Hypothalamus (tissue), 51 donors: Measurements from ENCODE around the gene ADIPOR2.
A peak's percentile ranks its signal among the peaks of the same experiment; 100 is the strongest.

Experiments
- DNase-seq, 51 donors: peaks; one replicate each; lab custom pipeline; 2025; lab: John Stamatoyannopoulos, UW

ADIPOR2 gene

DNA sequence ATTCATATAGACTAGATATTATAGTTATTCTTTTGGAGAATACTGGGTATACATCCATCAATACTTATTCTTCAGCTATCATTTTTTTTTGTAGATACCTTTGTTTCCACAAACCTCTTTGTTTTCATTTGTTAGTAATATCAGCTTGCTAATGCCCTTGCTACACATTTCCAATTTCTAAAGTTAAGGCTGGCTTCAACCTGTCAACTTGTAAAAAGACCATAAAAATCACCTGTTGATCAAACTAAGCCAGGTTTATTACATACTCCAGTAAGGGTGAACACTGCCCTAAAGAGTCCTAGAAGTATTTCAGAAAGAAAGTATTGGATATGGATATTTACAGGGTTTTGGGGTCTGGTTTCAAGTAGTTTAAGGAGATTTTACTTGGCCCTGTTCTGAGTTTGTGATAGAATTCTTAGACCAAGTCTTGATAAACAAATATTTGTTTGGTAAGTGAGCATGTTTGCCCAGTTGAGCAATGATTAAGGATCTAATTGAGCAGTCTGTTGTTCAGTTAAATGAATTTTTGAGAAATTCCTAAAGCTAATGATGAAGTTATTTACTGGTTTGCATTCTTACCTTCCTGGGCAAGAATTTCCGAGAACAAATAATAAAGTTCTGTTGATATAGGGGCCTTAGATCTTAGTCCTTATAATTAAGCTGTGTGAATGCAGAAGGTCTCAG lies 76.7 kb downstream of the ADIPOR2 start:
- no peak for DNase-seq

DNA sequence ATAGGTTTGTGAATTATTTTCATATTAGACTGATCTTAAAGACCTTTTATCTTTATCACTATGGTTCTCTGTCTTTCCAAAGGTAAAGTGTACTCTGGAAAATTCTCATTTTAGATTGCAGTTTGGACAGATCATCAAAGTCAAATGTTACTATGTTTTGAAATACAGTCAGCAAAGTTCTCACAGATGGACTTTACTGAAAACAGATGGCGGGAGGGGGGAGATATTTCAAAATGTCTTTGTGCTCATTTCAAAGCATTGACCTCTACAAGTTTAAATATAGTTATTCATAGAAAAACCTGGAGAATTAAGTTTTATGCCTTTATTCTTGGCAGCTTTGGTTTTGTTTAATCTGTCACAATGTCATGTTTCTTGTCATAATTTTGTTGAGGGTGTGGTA lies 77.7 kb downstream of the ADIPOR2 start:
- DNase-seq, result no peak

DNA sequence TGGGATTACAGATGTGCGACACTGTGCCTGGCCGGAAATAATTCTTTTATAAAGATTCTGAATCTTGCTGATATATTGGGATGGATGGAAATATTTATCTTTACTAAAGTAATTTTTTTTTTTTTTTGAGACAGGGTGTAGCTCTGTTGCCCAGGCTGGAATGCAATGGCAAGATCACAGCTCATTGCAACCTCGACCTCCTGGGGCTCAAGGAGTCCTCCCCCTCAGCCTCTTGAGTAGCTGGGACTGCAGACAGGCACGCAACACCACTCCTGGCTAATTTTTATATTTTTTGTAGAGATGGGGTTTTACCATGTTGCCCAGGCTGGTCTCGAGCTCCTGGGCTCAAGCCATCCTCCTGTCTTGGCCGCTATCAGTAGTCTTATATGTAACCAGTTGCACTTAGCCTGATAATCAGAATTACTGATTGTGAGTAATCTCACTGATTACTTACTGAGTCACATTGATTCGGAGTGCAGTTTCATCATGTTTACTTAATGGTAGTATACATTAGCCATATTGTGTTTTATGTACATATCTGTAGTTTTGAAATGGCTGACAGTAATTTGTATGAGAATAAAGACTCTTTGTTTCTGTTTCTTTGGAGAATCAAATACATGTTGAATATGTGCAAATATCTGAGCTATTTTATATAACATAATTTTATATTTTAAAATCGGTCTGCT lies 79.1 kb downstream of the ADIPOR2 start:
- DNase-seq, result no peak

DNA sequence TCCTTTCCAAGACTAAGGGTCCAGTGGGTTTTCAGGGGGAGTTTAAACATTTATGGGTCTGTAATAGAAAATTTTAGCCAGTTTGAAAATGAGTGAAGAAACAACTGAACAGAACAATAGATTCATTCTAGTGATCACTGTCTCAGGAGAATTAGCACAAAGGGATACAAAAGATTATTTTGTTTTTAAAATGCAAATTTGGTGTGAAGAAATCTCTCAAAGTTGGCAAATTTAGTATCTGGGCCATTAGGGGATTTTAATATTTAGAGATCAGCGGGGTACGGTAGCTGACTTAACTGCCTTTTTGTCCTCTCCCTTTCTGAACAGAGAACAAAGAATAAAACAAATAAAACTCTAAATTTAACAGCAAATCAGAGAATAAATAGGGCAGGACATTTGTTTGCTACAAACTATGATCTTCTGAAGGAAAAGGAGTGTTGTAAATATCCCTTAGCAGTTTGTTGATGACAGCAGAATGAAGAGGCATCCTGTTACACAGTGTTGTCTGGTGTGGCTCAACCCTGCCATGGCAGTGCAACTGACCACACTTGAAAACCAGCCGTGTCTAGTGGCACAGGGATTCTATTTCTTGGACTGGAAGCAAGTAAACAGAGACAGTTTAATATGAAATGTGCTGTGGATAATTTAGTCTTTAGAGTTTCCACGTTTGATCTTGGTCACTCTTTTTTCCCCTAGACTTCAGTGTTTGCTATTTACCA lies 83.2 kb downstream of the ADIPOR2 start:
- peak in 10 of 51 donors; percentile 17 to 59 (median 32) for DNase-seq

- no peak for DNase-seq
These were observed 85.5 kb downstream of the ADIPOR2 start for GRCh38 chr12:1776170-1776921.

- no peak for DNase-seq
These were observed 86.9 kb downstream of the ADIPOR2 start for GRCh38 chr12:1777798-1778197.

DNA sequence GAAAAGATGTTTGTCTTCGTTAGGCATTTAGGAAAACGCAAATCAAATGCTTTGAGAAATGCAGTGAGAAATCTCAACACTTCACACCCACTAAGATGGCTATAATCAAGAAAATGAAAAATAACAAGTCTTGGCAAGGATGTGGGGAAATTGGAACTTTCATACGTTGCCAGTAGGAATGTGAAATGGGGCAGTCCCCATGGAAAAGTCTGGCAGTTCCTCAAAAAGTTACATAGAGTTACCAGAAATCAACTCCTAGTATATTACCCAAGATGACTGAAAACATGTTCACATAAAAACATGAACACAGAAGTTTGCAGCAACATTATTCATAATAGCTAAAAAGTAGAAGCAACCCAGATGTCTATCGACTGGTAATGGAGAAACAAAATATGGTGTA lies 88.0 kb downstream of the ADIPOR2 start:
- no peak for DNase-seq

DNA sequence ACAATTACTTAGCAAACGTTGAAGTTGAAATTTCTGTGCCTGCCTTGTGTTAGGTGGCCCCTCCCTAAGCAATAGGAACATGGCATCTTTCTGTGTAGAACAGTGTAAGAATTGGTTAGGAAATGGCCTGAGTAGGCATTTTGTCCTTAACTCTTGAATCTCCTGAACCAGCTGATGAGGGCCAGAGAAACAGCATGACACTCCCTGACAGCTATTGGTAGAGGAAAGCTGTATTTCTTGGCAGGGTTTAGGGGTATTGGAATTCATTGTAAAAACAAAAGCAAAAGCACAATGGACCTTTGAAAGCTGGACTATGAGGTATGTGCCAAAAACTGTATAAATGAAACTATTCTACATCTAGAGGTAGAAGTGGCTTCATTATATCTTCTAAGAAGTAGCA lies 88.9 kb downstream of the ADIPOR2 start:
- DNase-seq, result peak in 3 of 51 donors; percentile 51 to 66 (median 62)

GRCh38 chr12:1781772-1782171 lies 90.9 kb downstream of the ADIPOR2 start:
- no peak for DNase-seq

DNA sequence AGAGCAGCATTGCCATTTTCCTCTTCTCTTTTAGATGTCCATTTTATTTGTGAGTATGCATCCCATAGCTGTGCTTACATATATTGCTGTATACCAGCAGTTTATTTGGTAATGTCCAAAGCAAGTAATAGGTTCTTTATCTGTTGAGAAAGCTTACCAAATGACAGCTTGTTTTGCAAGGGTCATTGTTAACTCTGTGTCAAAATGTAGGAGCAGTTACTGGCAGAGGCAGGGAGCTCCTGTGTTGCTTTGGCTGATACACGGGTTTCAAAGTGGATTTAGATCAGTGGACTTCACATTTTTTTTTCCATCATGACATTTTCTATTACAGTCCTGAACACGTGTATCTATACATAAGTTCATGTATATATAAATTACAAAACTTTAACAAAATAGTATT lies 91.3 kb downstream of the ADIPOR2 start:
- DNase-seq, result no peak

DNA sequence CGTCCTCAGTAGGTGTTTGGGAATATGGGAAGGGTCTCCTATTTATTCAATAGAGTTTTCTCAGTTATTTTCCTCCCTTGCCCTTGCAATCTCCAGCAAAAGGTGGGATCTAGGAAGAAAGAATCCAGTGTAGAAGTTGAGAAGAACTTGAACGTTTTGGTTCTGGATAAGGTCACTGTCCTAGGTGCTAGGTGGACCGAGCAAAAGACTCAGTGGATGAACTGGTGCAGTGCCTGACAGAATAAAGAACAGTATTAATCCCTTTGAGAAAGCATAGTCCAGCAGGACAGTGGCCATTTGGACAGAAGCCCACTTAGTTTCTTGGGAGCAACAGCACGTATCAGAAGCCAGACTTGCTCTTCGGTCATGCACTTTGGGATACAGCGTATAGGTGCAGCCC lies 96.8 kb downstream of the ADIPOR2 start:
- no peak for DNase-seq

DNA sequence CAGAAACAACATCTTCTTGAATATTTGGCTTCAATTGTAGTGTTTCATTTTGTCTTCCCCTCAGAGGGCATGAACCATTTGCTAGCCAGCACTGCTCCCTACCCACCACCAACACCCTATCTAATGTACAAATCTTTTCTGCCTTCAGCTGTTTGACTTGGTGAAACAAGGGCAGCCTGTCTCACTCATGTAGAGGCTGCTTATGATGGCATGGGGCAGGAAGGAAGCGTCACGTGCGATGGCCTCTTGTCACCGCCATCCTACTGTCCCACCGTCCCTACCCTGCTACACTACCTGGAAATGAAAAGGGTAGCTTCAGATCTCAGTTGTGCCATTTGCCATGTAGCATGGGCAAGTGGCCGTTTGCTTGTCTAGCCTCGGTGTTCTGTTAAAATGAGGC lies 99.6 kb downstream of the ADIPOR2 start:
- DNase-seq, result peak in 1 of 51 donors; percentile 48

- DNase-seq, result peak in 26 of 51 donors; percentile 12 to 78 (median 50)
These were observed 100.4 kb downstream of the ADIPOR2 start for GRCh38 chr12:1791104-1791841.

DNA sequence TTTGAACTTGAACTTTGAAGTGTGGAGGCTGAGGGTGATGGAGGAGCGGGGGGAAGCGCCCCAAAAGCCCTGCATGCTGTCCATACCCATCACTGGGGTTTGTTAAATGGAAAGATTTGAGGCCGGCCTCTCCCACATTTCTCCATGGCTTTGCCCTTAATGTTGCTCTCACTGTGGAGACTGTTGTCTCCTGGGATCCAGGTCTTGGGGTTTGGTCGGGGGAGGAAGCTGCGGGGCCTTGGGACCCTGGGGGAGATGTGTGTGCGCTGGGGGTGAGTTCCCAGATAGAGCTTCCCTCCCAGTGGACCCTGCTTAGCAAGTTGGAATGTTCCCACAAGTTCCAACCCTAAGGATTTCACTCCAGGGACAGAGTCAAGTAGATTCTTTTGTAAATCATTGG lies 101.5 kb downstream of the ADIPOR2 start:
- no peak for DNase-seq

DNA sequence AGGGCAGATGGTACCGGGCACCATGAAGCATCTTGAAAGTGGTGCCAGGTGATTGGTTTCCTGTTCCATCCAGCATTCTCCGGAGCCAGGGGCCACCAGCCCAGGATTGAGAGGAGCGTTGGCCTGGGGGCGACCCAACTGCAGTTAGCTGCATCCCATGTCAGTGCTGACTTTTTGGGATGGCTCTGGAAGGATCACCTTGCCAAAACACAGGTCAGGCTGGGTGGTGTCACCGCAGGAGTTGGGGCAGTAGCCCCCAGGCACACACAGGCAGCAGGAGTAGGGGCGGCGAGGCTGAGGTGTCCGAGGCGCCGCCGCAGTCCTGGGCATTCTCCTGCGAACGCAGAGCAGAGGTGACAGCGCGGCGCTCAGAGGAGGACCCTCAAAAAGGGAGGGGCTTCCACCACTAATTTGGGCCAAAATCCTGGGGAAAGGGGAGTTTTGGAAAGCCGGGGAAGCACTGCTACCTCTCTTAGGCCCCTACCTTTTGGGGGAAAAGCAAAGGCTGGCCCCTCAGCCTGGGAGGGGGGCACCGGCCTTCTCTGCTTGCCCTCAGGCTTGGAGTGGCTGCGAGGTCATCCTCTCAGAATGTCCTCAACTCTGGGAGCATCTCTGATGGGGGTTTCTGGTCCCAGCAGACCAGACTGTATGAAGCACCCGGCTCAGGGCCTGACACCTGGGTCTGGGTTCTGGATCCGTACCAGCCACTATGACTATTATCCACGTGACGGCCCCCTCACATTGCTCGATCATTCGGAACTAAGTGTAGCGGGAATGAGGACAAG lies 102.7 kb downstream of the ADIPOR2 start:
- no peak for DNase-seq

DNA sequence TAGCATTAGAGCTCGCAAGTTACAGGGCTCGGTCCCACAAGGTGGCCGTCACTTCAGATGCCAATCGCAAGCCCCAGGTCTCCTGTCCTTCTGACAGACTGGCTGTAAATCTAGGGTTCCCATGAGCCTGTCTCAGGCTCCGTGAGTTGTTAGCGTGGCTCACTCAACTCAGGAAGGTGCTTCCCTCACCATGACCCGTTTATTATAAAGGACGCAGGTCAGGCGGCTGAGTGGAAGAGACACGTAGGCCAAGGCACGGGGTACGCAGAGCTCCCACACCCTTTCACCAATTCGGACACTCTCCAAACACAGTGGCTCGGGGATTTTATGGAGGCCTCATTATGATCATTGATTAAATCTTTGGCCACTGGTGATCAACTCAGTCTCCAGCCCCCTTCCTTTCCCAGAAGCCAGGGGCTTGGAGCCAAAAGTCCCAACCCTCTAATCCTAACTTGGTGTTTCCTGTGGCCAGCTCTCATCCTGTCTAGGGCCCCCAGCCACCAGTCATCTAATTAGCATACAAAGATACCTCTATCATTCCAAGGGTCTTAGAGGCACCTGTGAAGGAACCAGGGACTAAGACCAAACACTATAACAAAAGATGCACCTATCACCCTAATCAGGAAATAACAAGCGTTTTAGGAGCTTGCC lies 103.7 kb downstream of the ADIPOR2 start:
- DNase-seq, result no peak

DNA sequence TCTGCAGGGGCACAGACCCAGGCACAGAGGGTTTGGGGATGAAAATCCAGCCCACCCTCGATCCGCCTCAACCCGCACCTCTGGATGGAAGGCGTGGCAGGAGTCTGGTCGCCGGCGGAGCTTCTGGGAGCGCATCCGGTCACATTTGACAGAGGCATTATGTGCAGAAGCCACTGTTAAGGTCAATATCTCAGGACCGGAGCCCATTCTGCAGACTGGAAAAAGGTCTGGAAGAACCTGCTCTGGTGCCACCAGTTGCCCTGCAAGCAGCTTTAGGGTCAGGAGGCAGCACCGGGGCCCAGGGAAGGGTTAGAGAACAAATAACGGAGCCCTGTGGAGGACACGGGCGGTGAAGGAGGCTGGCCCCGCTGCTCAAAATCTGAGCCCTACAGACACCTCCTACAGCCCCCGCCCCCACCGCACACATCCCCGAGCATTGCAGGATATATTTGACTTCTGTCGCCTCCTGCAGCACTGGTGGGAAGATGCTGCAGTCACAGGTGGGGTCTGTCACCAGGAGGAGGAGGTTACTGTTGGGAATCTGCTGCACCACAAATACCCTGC lies 104.4 kb downstream of the ADIPOR2 start:
- DNase-seq, result no peak

- DNase-seq, result peak; percentile 31 to 93 (median 81)
These were observed 105.1 kb downstream of the ADIPOR2 start for GRCh38 chr12:1795785-1796514.
